ENCODE measurements around the gene GATA3.

- TF ChIP-seq POLR2AphosphoS5 (IDR thresholded peaks at IDR 0.05; ENCODE audit: borderline replicate concordance, low read depth, low read length) (no peak), EZH2 (IDR thresholded peaks at IDR 0.05) (no peak)
These were observed 23.5 kb downstream of the GATA3 start for GRCh38 chr10:8078027-8078426.

All from SK-N-MC (cell line).